Parathyroid adenoma (tissue), 2 donors: ENCODE results near the gene ST6GALNAC3.

Experiments used
- H2AFZ ChIP-seq: fragments of 300-600 bp; sonication (generic); one replicate; pipeline ENCODE4 v1.7.0; 2017; ENCODE audit warnings: antibody characterized with exemption, mild to moderate bottlenecking
- H3K27ac ChIP-seq: fragments of 300-600 bp; sonication (generic); one replicate; pipeline ENCODE4 v1.7.0; 2017
- H3K27me3 ChIP-seq: fragments of 300-600 bp; sonication (generic); one replicate; pipeline ENCODE4 v1.7.0; 2017; ENCODE audit warnings: low read length; ENCODE audit not compliant: control insufficient read depth, insufficient read depth
- H3K36me3 ChIP-seq: fragments of 300-600 bp; sonication (generic); one replicate; pipeline ENCODE4 v1.7.0; 2017; ENCODE audit warnings: low read length; ENCODE audit not compliant: control insufficient read depth, insufficient read depth
- H3K4me1 ChIP-seq: fragments of 300-600 bp; sonication (generic); one replicate; pipeline ENCODE4 v1.7.0; 2017; ENCODE audit warnings: control low read depth
- H3K4me2 ChIP-seq: fragments of 300-600 bp; sonication (generic); one replicate; pipeline ENCODE4 v1.7.0; 2017; ENCODE audit warnings: low read length
- H3K4me3 ChIP-seq: fragments of 300-600 bp; sonication (generic); one replicate; pipeline ENCODE4 v1.7.0; 2017; ENCODE audit warnings: low read depth, low read length
- H3K79me2 ChIP-seq: fragments of 300-600 bp; sonication (generic); one replicate; pipeline ENCODE4 v1.7.0; 2017; ENCODE audit warnings: control low read depth
- H3K9ac ChIP-seq: fragments of 300-600 bp; sonication (generic); one replicate; pipeline ENCODE4 v1.7.0; 2017; ENCODE audit warnings: mild to moderate bottlenecking
- H3K9me3 ChIP-seq: fragments of 300-600 bp; sonication (generic); one replicate; pipeline ENCODE4 v1.7.0; 2017; ENCODE audit warnings: low read length; ENCODE audit not compliant: control insufficient read depth
- CTCF ChIP-seq: fragments of 300-600 bp; sonication (generic); IDR thresholded peaks from one replicate; pipeline ENCODE4 v1.7.0; 2017; ENCODE audit warnings: antibody characterized with exemption, mild to moderate bottlenecking
- donor health status: primary hyperparathyroidism.

ST6GALNAC3 gene

GRCh38 chr1:76075877-76076276, 1.3 kb downstream of the ST6GALNAC3 start:
- Histone ChIP-seq H3K4me1 (no peaks in the 10 kb centered on the region), H3K27ac (peak overlapping the region; percentile 85), H3K4me3 (no peak overlapping the region), H3K79me2 (no peaks in the 10 kb centered on the region), H3K27me3 (no peaks in the 10 kb centered on the region), H3K9me3 (no peaks in the 10 kb centered on the region), H3K9ac (no peak overlapping the region), H3K4me2 (peak overlapping the region; percentile 25), H2AFZ (no peak overlapping the region), H3K36me3 (no peaks in the 10 kb centered on the region)
- no peak for TF ChIP-seq CTCF

GRCh38 chr1:76079475-76080227, 5.1 kb downstream of the ST6GALNAC3 start:
- no peak for TF ChIP-seq CTCF
- Histone ChIP-seq H3K4me2 (no peak overlapping the region), H3K36me3 (no peaks in the 10 kb centered on the region), H3K9me3 (no peaks in the 10 kb centered on the region), H3K27me3 (no peaks in the 10 kb centered on the region), H3K4me1 (no peaks in the 10 kb centered on the region), H3K4me3 (no peak overlapping the region), H3K79me2 (no peaks in the 10 kb centered on the region), H2AFZ (no peak overlapping the region), H3K27ac (no peak overlapping the region), H3K9ac (no peak overlapping the region)

- no peak overlapping the region for H3K4me2 ChIP-seq
- H3K4me1 ChIP-seq: no peaks in the 10 kb centered on the region
- H3K79me2 ChIP-seq: no peaks in the 10 kb centered on the region
- no peak for TF ChIP-seq CTCF
- H3K27me3 ChIP-seq: no peaks in the 10 kb centered on the region
- H3K9ac ChIP-seq: no peak overlapping the region
- no peak overlapping the region for H2AFZ ChIP-seq
- no peak overlapping the region for H3K4me3 ChIP-seq
- H3K27ac ChIP-seq: no peak overlapping the region
- no peaks in the 10 kb centered on the region for H3K9me3 ChIP-seq
- no peaks in the 10 kb centered on the region for H3K36me3 ChIP-seq
Observed at GRCh38 chr1:76080552-76081079, 6.1 kb downstream of the ST6GALNAC3 start.

- Histone ChIP-seq H3K9me3 (no peaks in the 10 kb centered on the region), H2AFZ (no peak overlapping the region), H3K27me3 (no peaks in the 10 kb centered on the region), H3K27ac (no peak overlapping the region), H3K9ac (no peak overlapping the region), H3K4me1 (no peaks in the 10 kb centered on the region), H3K4me2 (no peak overlapping the region), H3K4me3 (no peak overlapping the region), H3K79me2 (no peaks in the 10 kb centered on the region), H3K36me3 (no peaks in the 10 kb centered on the region)
- TF ChIP-seq CTCF: no peak
Observed at GRCh38 chr1:76082062-76082461, 7.5 kb downstream of the ST6GALNAC3 start.

GRCh38 chr1:76083189-76083588, 8.6 kb downstream of the ST6GALNAC3 start:
- Histone ChIP-seq H3K4me3 (no peak overlapping the region), H3K79me2 (no peaks in the 10 kb centered on the region), H3K4me1 (no peaks in the 10 kb centered on the region), H2AFZ (no peak overlapping the region), H3K27ac (no peak overlapping the region), H3K4me2 (no peak overlapping the region), H3K27me3 (no peaks in the 10 kb centered on the region), H3K9me3 (no peaks in the 10 kb centered on the region), H3K36me3 (no peaks in the 10 kb centered on the region), H3K9ac (no peak overlapping the region)
- TF ChIP-seq CTCF: no peak
